Measurements from ENCODE around the gene EGFLAM.

Gene EGFLAM

GRCh38 chr5:38267372-38267771, 9.0 kb downstream of the EGFLAM start:
- peak; percentile 100 for DNase-seq

GRCh38 chr5:38273626-38274025, 15.3 kb downstream of the EGFLAM start:
- no peak for DNase-seq

GRCh38 chr5:38274370-38274769, 16.0 kb downstream of the EGFLAM start:
- no peak for DNase-seq

GRCh38 chr5:38284384-38284783, 26.0 kb downstream of the EGFLAM start:
- DNase-seq: no peak

GRCh38 chr5:38285226-38285625, 26.9 kb downstream of the EGFLAM start:
- DNase-seq: no peak

- DNase-seq: peak; percentile 54
Observed at GRCh38 chr5:38286002-38286401, 27.6 kb downstream of the EGFLAM start.

- DNase-seq: no peak
Observed at GRCh38 chr5:38287124-38287523, 28.8 kb downstream of the EGFLAM start.

- DNase-seq: no peak
Observed at GRCh38 chr5:38289457-38289856, 31.1 kb downstream of the EGFLAM start.

- no peak for DNase-seq
Observed at GRCh38 chr5:38290028-38290653, 31.8 kb downstream of the EGFLAM start.

- peak; percentile 89 for DNase-seq
Observed at GRCh38 chr5:38291355-38291754, 33.0 kb downstream of the EGFLAM start.

GRCh38 chr5:38292228-38292627, 33.9 kb downstream of the EGFLAM start:
- no peak for DNase-seq

GRCh38 chr5:38295751-38296150, 37.4 kb downstream of the EGFLAM start:
- no peak for DNase-seq

- no peak for DNase-seq
Observed at GRCh38 chr5:38297830-38298608, 39.7 kb downstream of the EGFLAM start.

- DNase-seq: no peak
Observed at GRCh38 chr5:38299585-38299984, 41.2 kb downstream of the EGFLAM start.

GRCh38 chr5:38305148-38305547, 46.8 kb downstream of the EGFLAM start:
- no peak for DNase-seq

GRCh38 chr5:38307845-38308244, 49.5 kb downstream of the EGFLAM start:
- no peak for DNase-seq

GRCh38 chr5:38316544-38317224, 58.3 kb downstream of the EGFLAM start:
- DNase-seq: peak; percentile 87

- DNase-seq: no peak
Observed at GRCh38 chr5:38317868-38318267, 59.5 kb downstream of the EGFLAM start.

- no peak for DNase-seq
Observed at GRCh38 chr5:38319491-38319890, 61.1 kb downstream of the EGFLAM start.

- DNase-seq: no peak
Observed at GRCh38 chr5:38321978-38322377, 63.6 kb downstream of the EGFLAM start.

GRCh38 chr5:38323645-38324295, 65.4 kb downstream of the EGFLAM start:
- no peak for DNase-seq

- no peak for DNase-seq
Observed at GRCh38 chr5:38329132-38329715, 70.9 kb downstream of the EGFLAM start.

GRCh38 chr5:38330207-38330606, 71.8 kb downstream of the EGFLAM start:
- DNase-seq: no peak
